HepG2 (cell line): ENCODE measurements around the gene EARS2. TPM values are rescaled to one million over a fixed set of nuclear protein-coding genes. Genes with fewer than 3 reads are reported as not detected.
A peak's percentile ranks its signal among the peaks of the same experiment; 100 is the strongest.

ENCODE experiments used
- ATAC-seq: fragments of 200-7000 bp; cut with Tn5 transposase; 3 replicates; pipeline ENCODE4 v1.9.1; 2020; ENCODE audit warnings: mild to moderate bottlenecking, moderate library complexity
- BruUV-seq: library from RNA; stranded (reverse); fragments of 400-500 nt; replicated peaks from 2 replicates; lab custom pipeline; 2021; lab: Mats Ljungman, UMichigan
- CTCF ChIA-PET: fragments of 300-600 bp; formaldehyde crosslinking; extraction: SDS; loops from one replicate; lab custom pipeline; 2021; ENCODE audit warnings: low total read pairs, inconsistent platforms, low intra/inter-chr PET ratio; lab: Yijun Ruan, JAX
- POLR2A ChIA-PET: fragments of 350-600 bp; sonication (Branson Sonifier 250); formaldehyde crosslinking; loops from one replicate; lab custom pipeline; 2020; ENCODE audit warnings: antibody characterized with exemption, inconsistent platforms; lab: Yijun Ruan, JAX
- DNase-seq: peaks from one replicate; pipeline ENCODE4 v3.0.0-alpha.2; 2015; ENCODE audit warnings: low spot score
- FAIRE-seq: peaks from 3 replicates; lab custom pipeline; 2011; peaks lifted over from hg19 to GRCh38; lab: Jason Lieb, UNC
- H2AFZ ChIP-seq: one replicate; pipeline ENCODE4 v1.6.1; 2011; ENCODE audit warnings: low read length, inconsistent platforms
- H3K27ac ChIP-seq: fragments of 300-600 bp; 3 replicates; pipeline ENCODE4 v1.8.0; 2011; ENCODE audit warnings: mixed run types, mild to moderate bottlenecking, mixed read lengths, low read length, inconsistent platforms; ENCODE audit not compliant: insufficient read depth; ENCODE audit errors: extremely low read length
- H3K27me3 ChIP-seq, 2 experiments: fragments of 200-600 bp in 1 of 2; 2 replicates in 1 of 2; 3 replicates in 1 of 2; pipeline versions ENCODE4 v1.6.0 to v1.8.0; 2011; ENCODE audit warnings: low read length in 2 of 2, mild to moderate bottlenecking in 2 of 2, moderate library complexity in 2 of 2, inconsistent platforms in 1 of 2; ENCODE audit not compliant: insufficient read depth in 2 of 2, control insufficient read depth in 1 of 2
- H3K36me3 ChIP-seq, 2 experiments: fragments of 200-600 bp in 1 of 2; replicated peaks in 1 of 2; 2 replicates in 1 of 2; 3 replicates in 1 of 2; pipeline versions ENCODE4 v1.5.1 to v1.8.0; 2011; ENCODE audit warnings: low read length in 2 of 2, inconsistent platforms in 1 of 2; ENCODE audit not compliant: insufficient read depth in 2 of 2, control insufficient read depth in 1 of 2
- H3K4me1 ChIP-seq: 2 replicates; pipeline ENCODE4 v1.5.1; 2012; ENCODE audit warnings: low read length, inconsistent platforms; ENCODE audit not compliant: insufficient read depth
- H3K4me2 ChIP-seq: 2 replicates; pipeline ENCODE4 v1.6.0; 2011; ENCODE audit warnings: low read depth, low read length, inconsistent platforms
- H3K4me3 ChIP-seq, 3 experiments: fragments of 200-600 bp in 1 of 3; sonication (generic), shearing (Covaris generic) in 1 of 3; replicated peaks in 1 of 3; 2 replicates each; pipeline ENCODE4 v1.5.1; 2011 to 2016; ENCODE audit warnings: low read length in 3 of 3, inconsistent platforms in 2 of 3, low read depth in 2 of 3, mild to moderate bottlenecking in 2 of 3, control low read depth in 1 of 3, mixed read lengths in 1 of 3; ENCODE audit not compliant: insufficient read depth in 1 of 3
- H3K79me2 ChIP-seq: one replicate; pipeline ENCODE4 v1.6.1; 2011; ENCODE audit warnings: low read length, inconsistent platforms; ENCODE audit not compliant: insufficient read depth
- H3K9ac ChIP-seq: 2 replicates; pipeline ENCODE4 v1.6.0; 2011; ENCODE audit warnings: mild to moderate bottlenecking, low read depth, low read length, inconsistent platforms; ENCODE audit not compliant: insufficient read depth
- H3K9me3 ChIP-seq: 2 replicates; pipeline ENCODE4 v1.5.1; 2012; ENCODE audit warnings: mild to moderate bottlenecking, low read length
- H4K20me1 ChIP-seq: 2 replicates; pipeline ENCODE4 v1.6.0; 2011; ENCODE audit warnings: inconsistent platforms, mild to moderate bottlenecking, low read length, moderate library complexity; ENCODE audit not compliant: insufficient read depth
- ATM ChIP-seq: fragments of 450-650 bp; IDR thresholded peaks from 2 replicates; pipeline ENCODE4 v1.7.1; 2017; ENCODE audit warnings: mild to moderate bottlenecking, borderline replicate concordance
- BCL6 ChIP-seq: IDR thresholded peaks from 2 replicates; pipeline ENCODE4 v1.6.1; 2016; ENCODE audit warnings: missing genetic modification reagents, missing compliant biosample characterization
- CBFB ChIP-seq: sonication (generic); formaldehyde crosslinking; IDR thresholded peaks from 2 replicates; pipeline ENCODE4 v1.4.0; 2020; ENCODE audit warnings: missing genetic modification reagents
- CEBPB ChIP-seq: IDR thresholded peaks from 2 replicates; pipeline ENCODE4 v1.6.1; 2011; ENCODE audit warnings: low read depth, low read length, improper control_type of control experiment, borderline replicate concordance
- GZF1 ChIP-seq: sonication (generic); formaldehyde crosslinking; IDR thresholded peaks from 2 replicates; pipeline ENCODE4 v1.5.1; 2020; ENCODE audit warnings: mild to moderate bottlenecking, missing genetic modification reagents
- KAT8 ChIP-seq: IDR thresholded peaks from 2 replicates; pipeline ENCODE4 v1.6.1; 2016; ENCODE audit warnings: missing genetic modification reagents, missing compliant biosample characterization
- KDM5B ChIP-seq: sonication (generic); formaldehyde crosslinking; IDR thresholded peaks from 2 replicates; pipeline ENCODE4 v1.4.0; 2020; ENCODE audit warnings: missing genetic modification reagents, mild to moderate bottlenecking, borderline replicate concordance
- PAF1 ChIP-seq: IDR thresholded peaks from 2 replicates; pipeline ENCODE4 v1.6.1; 2016; ENCODE audit warnings: missing genetic modification reagents, missing compliant biosample characterization
- REL ChIP-seq: sonication (generic); formaldehyde crosslinking; conservative IDR thresholded peaks from 2 replicates; pipeline ENCODE4 v1.8.0; 2022; ENCODE audit warnings: mild to moderate bottlenecking, missing genetic modification reagents, moderate library complexity
- SKI ChIP-seq: fragments of 450-650 bp; IDR thresholded peaks from one replicate; pipeline ENCODE4 v1.6.1; 2018; ENCODE audit warnings: mild to moderate bottlenecking; ENCODE audit not compliant: partially characterized antibody
- SMAD1 ChIP-seq: sonication (generic); formaldehyde crosslinking; IDR thresholded peaks from 2 replicates; pipeline ENCODE4 v1.4.0; 2020; ENCODE audit warnings: missing genetic modification reagents, low read depth, mild to moderate bottlenecking, borderline replicate concordance
- SSRP1 ChIP-seq: IDR thresholded peaks from 2 replicates; pipeline ENCODE4 v1.6.1; 2016; ENCODE audit warnings: control low read depth
- TBL1XR1 ChIP-seq: fragments of 150-350 bp; IDR thresholded peaks from 2 replicates; pipeline ENCODE4 v1.6.1; 2014; ENCODE audit warnings: borderline replicate concordance, low read length; ENCODE audit not compliant: partially characterized antibody
- TEAD3 ChIP-seq: optimal IDR thresholded peaks from 2 replicates; pipeline ENCODE3; 2016; ENCODE audit warnings: borderline replicate concordance
- U2AF2 ChIP-seq: fragments of 200-400 bp; formaldehyde crosslinking; IDR thresholded peaks from 2 replicates; pipeline ENCODE4 v1.6.1; 2017; ENCODE audit warnings: low read depth, mild to moderate bottlenecking, low read length
- ZNF224 ChIP-seq: sonication (generic); formaldehyde crosslinking; IDR thresholded peaks from 2 replicates; pipeline ENCODE4 v1.5.0; 2020; ENCODE audit warnings: mild to moderate bottlenecking, missing genetic modification reagents
- ZNF260 ChIP-seq: sonication (generic); formaldehyde crosslinking; IDR thresholded peaks from 2 replicates; pipeline ENCODE4 v1.4.0; 2020; ENCODE audit warnings: missing genetic modification reagents, low read depth, mild to moderate bottlenecking, borderline replicate concordance
- ZNF530 ChIP-seq: sonication (generic); formaldehyde crosslinking; IDR thresholded peaks from 2 replicates; pipeline ENCODE4 v1.5.0; 2020; ENCODE audit warnings: low read depth, mild to moderate bottlenecking, missing genetic modification reagents
- WGBS: methylation state at CpG from one replicate; pipeline ENCODE4 v1.1.6; 2017; ENCODE audit warnings: low lambda C conversion rate; 5-methylcytosine and 5-hydroxymethylcytosine counted together
- in situ Hi-C: cut with HindIII; loops from 2 replicates; pipeline ENCODE4 v1.10.0; 2017; ENCODE audit warnings: low pct_unique_long_range_greater_than_20kb; ENCODE audit not compliant: extremely low pct_ligation_motif_present
- intact Hi-C: fragments of 100-400 bp; cut with micrococcal nuclease; formaldehyde crosslinking; loops from one replicate; pipeline ENCODE4 v1.10.0; 2022; ENCODE audit not compliant: unreplicated experiment
- polyA plus RNA-seq, 8 experiments: library from polyadenylated mRNA; depleted of rRNA in 3 of 8; stranded (reverse) in 7 of 8; unstranded in 1 of 8; fragments of >200 nt; fragmentation: Illumina TruSeq in 4 of 8; extraction: Trizol in 4 of 8; gene quantifications; 2 replicates each; pipeline versions ENCODE4 v1.2.1 to v1.2.3, GENCODE V29; 2011 to 2016; ENCODE audit warnings: low read depth in 4 of 8, missing spikeins in 1 of 8, mixed read lengths in 1 of 8; ENCODE audit not compliant: insufficient read depth in 1 of 8
- total RNA-seq, 5 experiments: library from RNA; depleted of rRNA; stranded (reverse); fragments of >200 nt; fragmentation: Illumina TruSeq; extraction: Trizol; gene quantifications; 2 replicates each; pipeline ENCODE4 v1.2.3, GENCODE V29; 2016; ENCODE audit warnings: low read depth in 1 of 5
- TF ChIP-seq, protein P1 (sequence below), 2 experiments: sonication (generic) in 1 of 2; formaldehyde crosslinking in 1 of 2; IDR thresholded peaks; 2 replicates each; pipeline versions ENCODE4 v1.4.0 to v1.6.1; 2018 to 2020; ENCODE audit warnings: missing genetic modification reagents in 2 of 2, borderline replicate concordance in 1 of 2, low read depth in 1 of 2, mild to moderate bottlenecking in 1 of 2, missing biosample characterization in 1 of 2

Gene EARS2
- total and polyA plus RNA-seq, 2 of the 13 experiments (the other 11 are each of a cell fraction or from before 2014, with no cell fraction given) = 49.4 to 80.4 TPM

DNA sequence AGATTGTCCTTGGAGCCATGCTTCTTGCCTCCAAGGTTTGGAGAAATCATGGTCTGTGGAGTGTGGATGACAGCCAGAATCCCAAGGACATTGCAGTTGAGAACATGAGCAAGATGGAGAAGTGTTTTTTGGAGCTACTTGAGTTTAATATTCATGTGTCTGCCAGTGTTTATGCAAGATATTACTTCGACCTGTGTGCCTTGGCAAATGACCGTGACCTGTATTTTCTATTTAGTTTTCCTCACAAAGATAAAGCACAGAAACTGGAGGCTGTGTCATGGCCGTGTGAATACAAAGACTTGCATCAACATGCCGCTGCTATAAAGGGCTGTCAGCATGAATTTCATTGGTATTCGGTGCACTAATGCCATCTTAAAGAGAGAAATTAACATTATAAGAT is 55.9 kb downstream of the EARS2 start:
- ChIA-PET CTCF (no interaction called here), POLR2A (no interaction called here)
- peaks cover 97% of the 10 kb centered on the region for H3K79me2 ChIP-seq

DNA sequence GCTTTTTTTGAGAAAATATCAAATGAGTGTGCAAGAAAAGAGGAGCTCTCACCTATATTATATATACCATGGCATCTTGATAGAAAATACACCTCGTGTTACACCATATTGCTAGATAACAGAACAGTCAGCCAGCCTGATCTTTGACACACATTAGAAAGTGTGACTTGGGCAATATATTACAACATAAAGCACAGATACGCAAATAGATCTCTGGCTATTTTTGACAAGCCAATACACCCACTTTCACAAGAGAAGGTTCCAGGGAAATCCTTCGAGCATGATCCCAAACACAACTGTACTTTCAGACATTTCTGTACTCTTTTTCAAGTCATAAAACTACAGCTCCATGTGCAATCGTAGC is 56.3 kb downstream of the EARS2 start:
- POLR2A ChIA-PET = no interaction called here
- FAIRE-seq (no peak), DNase-seq (no peak), ATAC-seq (no peak)
- H3K9ac ChIP-seq = no peak overlapping the region
- CTCF ChIA-PET = no interaction called here
- no TSS peak for BruUV-seq
- H3K27ac ChIP-seq = no peak overlapping the region
- TF ChIP-seq SKI = peak; percentile 29
- peak; percentile 74 for TF ChIP-seq TBL1XR1
- TF ChIP-seq REL = no peak
- peak; percentile 69; the same call in 1 of the 2 replicates for TF ChIP-seq CEBPB
- TF ChIP-seq ATM = no peak
- TF ChIP-seq BCL6 (CRISPR knock-in tag) = peak; percentile 77
- peaks cover 45% of the 10 kb centered on the region for H3K4me1 ChIP-seq
- no peak overlapping the region for H3K4me2 ChIP-seq
- H2AFZ ChIP-seq = no peak overlapping the region
- H3K4me3 ChIP-seq = no peak overlapping the region
- H4K20me1 ChIP-seq = peaks cover 87% of the 10 kb centered on the region
- intact Hi-C loops = no loop called here
- H3K79me2 ChIP-seq = peaks cover 94% of the 10 kb centered on the region
- no peaks in the 10 kb centered on the region for H3K27me3 ChIP-seq
- whole genome bisulfite sequencing = 83% methylated on average over 4 of the region's 4 CpGs
- in situ Hi-C loops = no loop called here
- peaks cover 12 to 64% of the 10 kb centered on the region in 2 experiments for H3K36me3 ChIP-seq
- no peaks in the 10 kb centered on the region for H3K9me3 ChIP-seq

More for the DNA sequence above, 55.9 kb downstream of the EARS2 start:
- no peak for TF ChIP-seq TEAD3 (CRISPR knock-in tag)
- no peak for TF ChIP-seq CEBPB
- no peak for TF ChIP-seq U2AF2
- no peak for TF ChIP-seq ZNF260
- TF ChIP-seq CBFB (CRISPR knock-in tag) = no peak
- no peak for TF ChIP-seq PAF1
- TF ChIP-seq SMAD1 = no peak
- no peak for TF ChIP-seq ZNF224 (CRISPR knock-in tag)
- TF ChIP-seq SSRP1 (CRISPR knock-in tag) = no peak
- TF ChIP-seq KDM5B = no peak
- TF ChIP-seq GZF1 (CRISPR knock-in tag) = no peak
- no peak for TF ChIP-seq KAT8
- TF ChIP-seq ZNF530 (CRISPR knock-in tag) = no peak
- TF ChIP-seq, protein P1, sequence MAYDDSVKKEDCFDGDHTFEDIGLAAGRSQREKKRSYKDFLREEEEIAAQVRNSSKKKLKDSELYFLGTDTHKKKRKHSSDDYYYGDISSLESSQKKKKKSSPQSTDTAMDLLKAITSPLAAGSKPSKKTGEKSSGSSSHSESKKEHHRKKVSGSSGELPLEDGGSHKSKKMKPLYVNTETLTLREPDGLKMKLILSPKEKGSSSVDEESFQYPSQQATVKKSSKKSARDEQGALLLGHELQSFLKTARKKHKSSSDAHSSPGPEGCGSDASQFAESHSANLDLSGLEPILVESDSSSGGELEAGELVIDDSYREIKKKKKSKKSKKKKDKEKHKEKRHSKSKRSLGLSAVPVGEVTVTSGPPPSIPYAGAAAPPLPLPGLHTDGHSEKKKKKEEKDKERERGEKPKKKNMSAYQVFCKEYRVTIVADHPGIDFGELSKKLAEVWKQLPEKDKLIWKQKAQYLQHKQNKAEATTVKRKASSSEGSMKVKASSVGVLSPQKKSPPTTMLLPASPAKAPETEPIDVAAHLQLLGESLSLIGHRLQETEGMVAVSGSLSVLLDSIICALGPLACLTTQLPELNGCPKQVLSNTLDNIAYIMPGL (CRISPR knock-in tag; IDR thresholded peaks at IDR 0.05; ENCODE audit: borderline replicate concordance in 1 of 2, low read depth in 1 of 2) = no peak
- TF ChIP-seq, all 625 proteins: peak for 0
- intact Hi-C loops (no loop called here), in situ Hi-C loops (no loop called here)
- ATAC-seq (no peak), FAIRE-seq (no peak), DNase-seq (no peak)
- Histone ChIP-seq H3K9me3 (no peaks in the 10 kb centered on the region), H3K4me3 (no peak overlapping the region), H3K4me1 (peaks cover 49% of the 10 kb centered on the region), H3K9ac (no peak overlapping the region), H2AFZ (no peak overlapping the region), H4K20me1 (peaks cover 90% of the 10 kb centered on the region), H3K4me2 (no peak overlapping the region), H3K27ac (no peak overlapping the region), H3K27me3 (no peaks in the 10 kb centered on the region), H3K36me3 (peaks cover 11 to 65% of the 10 kb centered on the region in 2 experiments)
- no TSS peak for BruUV-seq
- 86% methylated on average over 5 of the region's 5 CpGs for WGBS
